Endothelial cell of umbilical vein (primary cell): ENCODE results near the gene SLIRP. TPM values are rescaled to one million over a fixed set of nuclear protein-coding genes. Genes with fewer than 3 reads are reported as not detected.

Experiments used
- BruUV-seq: library from RNA; stranded (reverse); fragments of 400-500 nt; replicated peaks from 2 replicates; lab custom pipeline; 2021; lab: Mats Ljungman, UMichigan
- CTCF ChIA-PET: fragments of 300-600, 350-600 bp; sonication (Branson Sonifier 250); formaldehyde crosslinking; loops from one replicate; lab custom pipeline; 2021; ENCODE audit warnings: antibody characterized with exemption, inconsistent platforms; lab: Charles Lee
- POLR2A ChIA-PET: fragments of 300-600, 350-600 bp; sonication (Branson Sonifier 250); formaldehyde crosslinking; loops from one replicate; lab custom pipeline; 2021; ENCODE audit warnings: antibody characterized with exemption, inconsistent platforms; lab: Charles Lee
- DNase-seq: peaks from one replicate; pipeline ENCODE4 v3.0.0-alpha.2; 2011; ENCODE audit warnings: low read depth, low spot score
- FAIRE-seq: peaks from 2 replicates; lab custom pipeline; 2011; peaks lifted over from hg19 to GRCh38; lab: Jason Lieb, UNC
- H2AFZ ChIP-seq: 2 replicates; pipeline ENCODE4 v1.6.0; 2012; ENCODE audit warnings: low read depth, low read length, control low read depth, inconsistent platforms
- H3K27ac ChIP-seq: 2 replicates; pipeline ENCODE4 v1.5.1; 2011; ENCODE audit warnings: low read depth, mild to moderate bottlenecking, control low read depth, low read length, moderate library complexity; ENCODE audit not compliant: insufficient read depth
- H3K27me3 ChIP-seq, 2 experiments: 2 replicates each; pipeline versions ENCODE4 v1.6.0 to v1.6.1; 2011; ENCODE audit warnings: low read length in 2 of 2, mixed read lengths in 1 of 2; ENCODE audit not compliant: control insufficient read depth in 2 of 2, insufficient read depth in 2 of 2
- H3K36me3 ChIP-seq, 2 experiments: 2 replicates in 1 of 2; 3 replicates in 1 of 2; pipeline ENCODE4 v1.5.1; 2011; ENCODE audit warnings: low read length in 2 of 2, mild to moderate bottlenecking in 1 of 2, moderate library complexity in 1 of 2; ENCODE audit not compliant: control insufficient read depth in 2 of 2, insufficient read depth in 2 of 2; ENCODE audit errors: extremely low read depth in 1 of 2
- H3K4me1 ChIP-seq: 3 replicates; pipeline ENCODE4 v1.5.1; 2011; ENCODE audit warnings: mild to moderate bottlenecking, low read length; ENCODE audit not compliant: control insufficient read depth, insufficient read depth; ENCODE audit errors: extremely low read depth
- H3K4me2 ChIP-seq: 2 replicates; pipeline ENCODE4 v1.6.1; 2011; ENCODE audit warnings: low read length, control low read depth, mixed read lengths; ENCODE audit not compliant: insufficient read depth
- H3K4me3 ChIP-seq, 3 experiments: fragments of 200-600 bp in 1 of 3; sonication (generic), shearing (Covaris generic) in 1 of 3; replicated peaks in 1 of 3; 2 replicates each; pipeline ENCODE4 v1.5.1; 2011 to 2016; ENCODE audit warnings: control low read depth in 3 of 3, low read length in 3 of 3, mild to moderate bottlenecking in 2 of 3, inconsistent platforms in 1 of 3, low read depth in 1 of 3, moderate library complexity in 1 of 3; ENCODE audit not compliant: insufficient read depth in 1 of 3
- H3K79me2 ChIP-seq: 2 replicates; pipeline ENCODE4 v1.6.0; 2012; ENCODE audit warnings: low read length, inconsistent platforms; ENCODE audit not compliant: control insufficient read depth, insufficient read depth
- H3K9ac ChIP-seq: replicated peaks from 2 replicates; pipeline ENCODE3; 2011; ENCODE audit warnings: low read length, control low read depth; ENCODE audit not compliant: insufficient read depth; ENCODE audit errors: extremely low read depth
- H3K9me1 ChIP-seq: replicated peaks from 3 replicates; pipeline ENCODE4 v1.6.0; 2011; ENCODE audit warnings: mild to moderate bottlenecking, low read length; ENCODE audit not compliant: control insufficient read depth, insufficient read depth; ENCODE audit errors: extremely low read depth
- H3K9me3 ChIP-seq: replicated peaks from 2 replicates; pipeline ENCODE4 v1.5.1; 2012; ENCODE audit warnings: low read length, inconsistent platforms; ENCODE audit not compliant: control insufficient read depth, insufficient read depth
- H4K20me1 ChIP-seq: replicated peaks from 2 replicates; pipeline ENCODE3; 2011; ENCODE audit warnings: mild to moderate bottlenecking, low read length; ENCODE audit not compliant: control insufficient read depth, insufficient read depth; ENCODE audit errors: extremely low read depth
- EZH2 ChIP-seq: IDR thresholded peaks from 2 replicates; pipeline ENCODE4 v1.6.1; 2012; ENCODE audit warnings: borderline replicate concordance, low read depth, mild to moderate bottlenecking, moderate library complexity, low read length, inconsistent platforms; ENCODE audit not compliant: severe bottlenecking
- GATA2 ChIP-seq: IDR thresholded peaks from 2 replicates; pipeline ENCODE4 v1.7.0; 2011; ENCODE audit warnings: low read depth, mild to moderate bottlenecking, moderate library complexity, mixed read lengths, low read length; ENCODE audit not compliant: insufficient read length, insufficient read depth
- MYC ChIP-seq: IDR thresholded peaks from one replicate; pipeline ENCODE4 v1.6.1; 2011; ENCODE audit warnings: mild to moderate bottlenecking, low read depth, low read length
- POLR2A ChIP-seq: IDR thresholded peaks from 2 replicates; pipeline ENCODE4 v1.6.1; 2012; ENCODE audit warnings: low read depth, mild to moderate bottlenecking, control low read depth, low read length
- POLR2AphosphoS5 ChIP-seq: IDR thresholded peaks from 2 replicates; pipeline ENCODE4 v1.6.1; 2012; ENCODE audit warnings: low read depth, mild to moderate bottlenecking, control low read depth, low read length, moderate library complexity; ENCODE audit not compliant: insufficient read depth
- dilution Hi-C: fragments of 300-500 bp; cut with MboI; formaldehyde crosslinking; loops from one replicate; pipeline ENCODE4 v1.15.0; 2019; ENCODE audit warnings: low sequenced_read_pairs; ENCODE audit not compliant: extremely low pct_ligation_motif_present
- intact Hi-C: fragments of 100-400 bp; cut with micrococcal nuclease; formaldehyde crosslinking; loops from one replicate; pipeline ENCODE4 v1.10.0; 2022
- polyA plus RNA-seq, 4 experiments: library from polyadenylated mRNA; depleted of rRNA in 3 of 4; stranded (reverse) in 3 of 4; unstranded in 1 of 4; fragments of >200 nt; gene quantifications; 2 replicates each; pipeline versions ENCODE4 v1.2.1 to v1.2.3, GENCODE V29; 2011 to 2012; ENCODE audit warnings: missing spikeins in 1 of 4
- total RNA-seq: library from RNA; stranded (reverse); gene quantifications from 2 replicates; pipeline ENCODE4 v1.2.3, GENCODE V29; 2021
- TF ChIP-seq, protein P1 (sequence below), 2 donors: IDR thresholded peaks; 1 replicate in 1 of 2; 2 replicates in 1 of 2; pipeline ENCODE4 v1.5.1; 2011; ENCODE audit warnings: low read length in 2 of 2, mild to moderate bottlenecking in 2 of 2, moderate library complexity in 2 of 2, control low read depth in 1 of 2, inconsistent platforms in 1 of 2, low read depth in 1 of 2; ENCODE audit not compliant: insufficient read depth in 1 of 2; ENCODE audit errors: extremely low read depth in 1 of 2

SLIRP gene
- total and polyA plus RNA-seq, 2 donors (not counting 3 experiments of a cell fraction or from before 2014, with no cell fraction given), result 144 to 160 TPM

DNA sequence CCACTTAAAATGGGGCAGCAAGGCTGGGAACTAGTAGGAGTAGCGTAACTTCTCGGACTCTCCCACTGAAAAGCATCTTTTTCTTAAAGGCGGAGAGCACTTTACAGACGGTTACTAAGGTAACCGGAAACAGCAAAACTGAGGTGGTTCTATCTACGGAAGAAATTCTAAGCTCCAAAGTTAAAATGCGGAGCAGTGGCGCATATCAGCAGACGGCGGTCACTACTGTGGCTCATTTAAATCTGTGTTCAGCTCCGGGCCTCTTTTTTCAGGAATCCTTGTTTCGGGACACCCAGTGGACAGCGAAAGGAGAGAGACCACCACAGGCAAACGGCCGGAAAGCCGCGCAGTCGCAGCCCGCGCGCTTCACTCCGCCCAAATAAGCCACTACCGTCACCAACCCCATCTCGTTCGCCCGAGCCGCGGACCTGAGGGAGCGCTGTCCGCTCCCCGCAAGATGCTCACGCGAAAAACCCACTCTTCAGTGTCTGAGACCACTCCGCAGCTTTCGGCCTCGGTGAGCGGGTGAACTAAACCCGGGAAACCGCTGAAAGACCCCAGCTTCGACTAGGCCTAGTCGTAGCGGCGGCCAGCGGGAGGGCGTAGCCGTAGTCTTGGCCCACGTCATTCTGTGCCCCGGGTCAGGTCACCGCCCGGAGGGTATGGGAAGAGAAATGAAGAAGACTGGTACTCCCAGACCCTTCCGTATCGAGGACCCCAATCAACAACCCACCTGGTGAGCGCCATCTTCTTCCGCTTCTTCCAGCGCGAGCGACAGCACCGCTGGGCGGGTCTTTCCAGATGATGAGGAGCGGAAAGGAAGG, 52.7 kb downstream of the SLIRP start, which contains the start of gene SNW1:
TSS of gene SNW1 (minus strand) at position 776 of the 824 bp plus-strand sequence. CDS start at position 747, 29 bp downstream.
- intact Hi-C loops, result loop anchor here (1.0 to 5.0 kb wide), 5 partner anchors 21 to 838 kb away; partner anchors contain the start of genes ADCK1, ALKBH1 and SLIRP

DNA sequence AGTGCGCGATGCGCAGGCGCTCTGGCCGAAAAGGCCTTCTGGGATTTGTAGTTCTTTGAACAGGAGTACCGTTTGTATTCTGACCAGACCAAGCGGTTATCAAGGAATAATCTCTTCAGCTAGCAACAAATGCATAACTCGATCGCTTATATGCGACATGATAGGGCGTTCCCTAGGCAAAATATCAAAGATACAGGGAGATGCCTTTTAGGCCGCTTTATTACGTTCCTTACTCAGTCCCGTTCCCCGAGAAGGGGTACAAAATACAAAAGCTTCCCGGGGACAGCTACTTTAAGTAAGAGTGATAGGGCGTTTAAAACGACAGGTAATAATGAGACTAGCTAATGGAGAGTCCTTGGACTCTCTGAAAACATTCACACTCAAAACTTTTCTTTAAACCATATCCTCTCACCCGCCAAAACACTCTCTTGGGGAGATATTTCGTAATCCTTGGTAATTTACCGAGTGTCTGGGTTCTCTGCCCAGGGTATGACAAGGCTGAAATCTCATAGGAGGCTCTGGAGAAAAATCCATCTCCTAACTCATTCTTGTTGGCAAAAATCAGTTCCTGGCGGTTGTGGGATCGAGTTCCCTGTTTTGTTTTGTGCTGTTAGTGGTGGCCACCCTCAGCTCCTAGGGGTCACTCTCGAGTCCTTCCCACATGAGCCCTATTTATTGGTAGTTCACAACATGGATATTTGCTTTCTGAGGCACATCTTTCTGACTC, 53.5 kb downstream of the SLIRP start:
- Histone ChIP-seq H3K9me1 (no peaks in the 10 kb centered on the region), H3K27me3 (no peaks in the 10 kb centered on the region), H2AFZ (peak overlapping the region; percentile 82), H3K27ac (peak overlapping the region; percentile 94), H3K36me3 (no peaks in the 10 kb centered on the region), H3K4me1 (peaks cover 8% of the 10 kb centered on the region), H3K4me2 (peak overlapping the region; percentile 78), H3K9me3 (no peaks in the 10 kb centered on the region), H4K20me1 (no peaks in the 10 kb centered on the region), H3K4me3 (peak overlapping the region; percentile 79 to 93 (median 82)), H3K9ac (peak overlapping the region; percentile 98), H3K79me2 (peaks cover 45% of the 10 kb centered on the region)
- dilution Hi-C loops (no loop called here), intact Hi-C loops (loop anchor here (1.0 to 5.0 kb wide), 4 partner anchors 39 to 837 kb away; partner anchors contain the start of genes ADCK1, ALKBH1 and SLIRP)
- ChIA-PET POLR2A (interaction anchor here (0.9 kb wide), 1 partner anchor 10 kb away, joined by 3 read pairs; no protein-coding TSS in a partner anchor), CTCF (interaction anchor here (1.2 to 2.7 kb wide), 4 partner anchors 10 to 805 kb away, joined by 4 to 16 read pairs (median 6); partner anchors contain the start of gene ADCK1)
- FAIRE-seq (peak; percentile 62), DNase-seq (no peak)
- no TSS peak for BruUV-seq
- TF ChIP-seq MYC, result no peak
- no peak for TF ChIP-seq POLR2AphosphoS5
- peak; percentile 34 for TF ChIP-seq GATA2
- TF ChIP-seq, protein P1, sequence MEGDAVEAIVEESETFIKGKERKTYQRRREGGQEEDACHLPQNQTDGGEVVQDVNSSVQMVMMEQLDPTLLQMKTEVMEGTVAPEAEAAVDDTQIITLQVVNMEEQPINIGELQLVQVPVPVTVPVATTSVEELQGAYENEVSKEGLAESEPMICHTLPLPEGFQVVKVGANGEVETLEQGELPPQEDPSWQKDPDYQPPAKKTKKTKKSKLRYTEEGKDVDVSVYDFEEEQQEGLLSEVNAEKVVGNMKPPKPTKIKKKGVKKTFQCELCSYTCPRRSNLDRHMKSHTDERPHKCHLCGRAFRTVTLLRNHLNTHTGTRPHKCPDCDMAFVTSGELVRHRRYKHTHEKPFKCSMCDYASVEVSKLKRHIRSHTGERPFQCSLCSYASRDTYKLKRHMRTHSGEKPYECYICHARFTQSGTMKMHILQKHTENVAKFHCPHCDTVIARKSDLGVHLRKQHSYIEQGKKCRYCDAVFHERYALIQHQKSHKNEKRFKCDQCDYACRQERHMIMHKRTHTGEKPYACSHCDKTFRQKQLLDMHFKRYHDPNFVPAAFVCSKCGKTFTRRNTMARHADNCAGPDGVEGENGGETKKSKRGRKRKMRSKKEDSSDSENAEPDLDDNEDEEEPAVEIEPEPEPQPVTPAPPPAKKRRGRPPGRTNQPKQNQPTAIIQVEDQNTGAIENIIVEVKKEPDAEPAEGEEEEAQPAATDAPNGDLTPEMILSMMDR (IDR thresholded peaks at IDR 0.05; ENCODE audit: extremely low read depth in 1 of 2, insufficient read depth in 1 of 2, low read depth in 1 of 2, low read length in 2 of 2), result peak; percentile 7 to 22

More for the DNA sequence above, 52.7 kb downstream of the SLIRP start, which contains the start of gene SNW1:
- H4K20me1 ChIP-seq, result no peaks in the 10 kb centered on the region
- no peaks in the 10 kb centered on the region for H3K9me3 ChIP-seq
- dilution Hi-C loops, result no loop called here
- H3K79me2 ChIP-seq, result peaks cover 52% of the 10 kb centered on the region
- peak within 1 kb of the TSS; percentile 98 for H3K9ac ChIP-seq
- H3K36me3 ChIP-seq, result no peaks in the 10 kb centered on the region
- H3K27ac ChIP-seq, result peak within 1 kb of the TSS; percentile 94
- FAIRE-seq, result peak; percentile 98
- H3K9me1 ChIP-seq, result no peaks in the 10 kb centered on the region
- TSS peak; percentile 88 for BruUV-seq
- peak within 1 kb of the TSS; percentile 94 for H3K4me2 ChIP-seq
- peak; percentile 96 for DNase-seq
- POLR2A ChIA-PET, result interaction anchor here (0.9 kb wide), 1 partner anchor 9 kb away, joined by 3 read pairs; no protein-coding TSS in a partner anchor
- peak; percentile 67 for TF ChIP-seq POLR2AphosphoS5
- peak; percentile 82 for TF ChIP-seq POLR2A
- TF ChIP-seq EZH2, result no peak
- H2AFZ ChIP-seq, result peak within 1 kb of the TSS; percentile 97
- CTCF ChIA-PET, result interaction anchor here (0.6 to 2.7 kb wide), 6 partner anchors 9 to 806 kb away, joined by 3 to 16 read pairs (median 5); partner anchors contain the start of gene ADCK1
- peak within 1 kb of the TSS; percentile 79 to 93 (median 82) for H3K4me3 ChIP-seq
- H3K27me3 ChIP-seq, result no peaks in the 10 kb centered on the region
- peaks cover 8% of the 10 kb centered on the region for H3K4me1 ChIP-seq
